HCT116 (cell line): ENCODE measurements around the gene AFTPH. TPM values are rescaled to one million over a fixed set of nuclear protein-coding genes. Genes with fewer than 3 reads are reported as not detected.

ENCODE experiments used
- ATAC-seq: fragments of 200-7000 bp; cut with Tn5 transposase; 2 replicates; pipeline ENCODE4 v1.9.1; 2020; ENCODE audit warnings: mild to moderate bottlenecking, moderate library complexity
- BruUV-seq: library from RNA; stranded (reverse); fragments of 400-500 nt; replicated peaks from 2 replicates; lab custom pipeline; 2021; lab: Mats Ljungman, UMichigan
- CTCF ChIA-PET: fragments of 300-600 bp; sonication (Branson Sonifier 250); formaldehyde crosslinking; loops from one replicate; lab custom pipeline; 2021; ENCODE audit warnings: antibody characterized with exemption; lab: Charles Lee
- POLR2A ChIA-PET: fragments of 300-600, 350-600 bp; sonication (Branson Sonifier 250); formaldehyde crosslinking; loops from one replicate; lab custom pipeline; 2021; ENCODE audit warnings: antibody characterized with exemption; lab: Charles Lee
- RAD21 ChIA-PET, 2 experiments: fragments of 300-600 bp; sonication (Branson Sonifier 250); formaldehyde crosslinking; loops; one replicate each; lab custom pipeline; 2023; ENCODE audit warnings: low total read pairs in 2 of 2; ENCODE audit not compliant: uncharacterized antibody in 2 of 2, unreplicated experiment in 2 of 2, low non-redundant PET in 1 of 2; lab: Charles Lee
- DNase-seq: peaks from one replicate; pipeline ENCODE4 v3.0.0-alpha.2; 2010; ENCODE audit warnings: low read depth, low spot score
- H2AFZ ChIP-seq: fragments of 200-600 bp; shearing (Covaris generic), sonication (generic); 2 replicates; pipeline ENCODE4 v1.6.1; 2017; ENCODE audit warnings: low read depth, mixed run types, mixed read lengths, antibody characterized with exemption, low read length; ENCODE audit not compliant: poor library complexity, severe bottlenecking
- H3K27ac ChIP-seq: 2 replicates; pipeline ENCODE4 v1.5.1; 2012; ENCODE audit warnings: low read depth, low read length
- H3K27me3 ChIP-seq: fragments of 200-600 bp; sonication (generic); 2 replicates; pipeline ENCODE4 v1.6.1; 2016; ENCODE audit warnings: mixed run types, low read length, mixed read lengths; ENCODE audit not compliant: insufficient read depth
- H3K36me3 ChIP-seq, 2 experiments: fragments of 200-500 bp in 1 of 2; fragments of 200-600 bp in 1 of 2; sonication (Bioruptor generic) in 1 of 2; sonication (generic) in 1 of 2; 2 replicates each; pipeline versions ENCODE4 v1.5.1 to v1.6.1; 2014 to 2016; ENCODE audit warnings: low read length in 2 of 2, inconsistent platforms in 1 of 2, mixed read lengths in 1 of 2, mixed run types in 1 of 2; ENCODE audit not compliant: insufficient read depth in 2 of 2, control insufficient read depth in 1 of 2
- H3K4me1 ChIP-seq, 2 experiments: fragments of 200-600 bp in 1 of 2; sonication (generic) in 1 of 2; 2 replicates each; pipeline versions ENCODE4 v1.5.1 to v1.6.1; 2012 to 2017; ENCODE audit warnings: low read length in 2 of 2, inconsistent platforms in 1 of 2, mild to moderate bottlenecking in 1 of 2, mixed read lengths in 1 of 2, mixed run types in 1 of 2, moderate library complexity in 1 of 2; ENCODE audit not compliant: insufficient read depth in 2 of 2, control insufficient read depth in 1 of 2
- H3K4me2 ChIP-seq: fragments of 200-600 bp; sonication (generic); 2 replicates; pipeline ENCODE4 v1.6.1; 2017; ENCODE audit warnings: mixed run types, low read length, mixed read lengths
- H3K4me3 ChIP-seq, 2 experiments: fragments of 200-600 bp in 1 of 2; sonication (generic) in 1 of 2; replicated peaks in 1 of 2; 2 replicates each; pipeline ENCODE4 v1.5.1; 2011 to 2016; ENCODE audit warnings: low read length in 2 of 2, control low read depth in 1 of 2, low read depth in 1 of 2, mild to moderate bottlenecking in 1 of 2, mixed read lengths in 1 of 2, mixed run types in 1 of 2
- H3K79me2 ChIP-seq: fragments of 200-600 bp; sonication (generic); 2 replicates; pipeline ENCODE4 v1.6.1; 2017; ENCODE audit warnings: mild to moderate bottlenecking, mixed run types, low read length, moderate library complexity, mixed read lengths; ENCODE audit not compliant: insufficient read depth
- H3K9ac ChIP-seq: fragments of 200-600 bp; sonication (generic); 2 replicates; pipeline ENCODE4 v1.6.1; 2016; ENCODE audit warnings: low read length, mixed read lengths
- H3K9me2 ChIP-seq: fragments of 200-600 bp; sonication (generic), shearing (Covaris generic); 2 replicates; pipeline ENCODE4 v1.6.1; 2017; ENCODE audit warnings: mixed run types, mild to moderate bottlenecking, moderate library complexity; ENCODE audit not compliant: insufficient read depth
- H3K9me3 ChIP-seq, 2 experiments: fragments of 200-500 bp in 1 of 2; fragments of 200-600 bp in 1 of 2; sonication (Bioruptor generic) in 1 of 2; sonication (generic) in 1 of 2; 2 replicates each; pipeline ENCODE4 v1.6.1; 2014 to 2017; ENCODE audit warnings: low read length in 2 of 2, mixed read lengths in 2 of 2, inconsistent platforms in 1 of 2, low read depth in 1 of 2, mild to moderate bottlenecking in 1 of 2, mixed run types in 1 of 2, moderate library complexity in 1 of 2; ENCODE audit not compliant: control insufficient read depth in 1 of 2, insufficient read depth in 1 of 2
- H4K20me1 ChIP-seq: fragments of 200-600 bp; sonication (generic), shearing (Covaris generic); 2 replicates; pipeline ENCODE4 v1.6.1; 2017; ENCODE audit warnings: mixed run types, mild to moderate bottlenecking, moderate library complexity; ENCODE audit not compliant: insufficient read depth
- ATF3 ChIP-seq: IDR thresholded peaks from 2 replicates; pipeline ENCODE4 v1.6.1; 2012
- CBX3 ChIP-seq: IDR thresholded peaks from 2 replicates; pipeline ENCODE4 v1.6.1; 2012; ENCODE audit warnings: low read depth
- EGR1 ChIP-seq: IDR thresholded peaks from 2 replicates; pipeline ENCODE4 v1.6.1; 2012; ENCODE audit warnings: low read depth
- ELF1 ChIP-seq: IDR thresholded peaks from 2 replicates; pipeline ENCODE4 v1.6.1; 2012; ENCODE audit warnings: low read depth, borderline replicate concordance
- EZH2phosphoT487 ChIP-seq: fragments of 200-600 bp; IDR thresholded peaks from 2 replicates; pipeline ENCODE4 v1.6.1; 2018; ENCODE audit warnings: antibody characterized with exemption, borderline replicate concordance
- FOSL1 ChIP-seq: IDR thresholded peaks from 2 replicates; pipeline ENCODE4 v1.6.1; 2012; ENCODE audit warnings: low read depth
- JUND ChIP-seq: IDR thresholded peaks from 2 replicates; pipeline ENCODE4 v1.6.1; 2012
- POLR2AphosphoS5 ChIP-seq: IDR thresholded peaks from 2 replicates; pipeline ENCODE4 v1.6.1; 2011; ENCODE audit warnings: mild to moderate bottlenecking, low read depth, low read length, moderate library complexity
- SIN3A ChIP-seq: IDR thresholded peaks from 2 replicates; pipeline ENCODE4 v1.6.1; 2012; ENCODE audit warnings: low read depth
- SP1 ChIP-seq: IDR thresholded peaks from 2 replicates; pipeline ENCODE4 v1.6.1; 2012; ENCODE audit warnings: low read depth
- SRF ChIP-seq: IDR thresholded peaks from 2 replicates; pipeline ENCODE4 v1.6.1; 2012; ENCODE audit warnings: low read depth
- TCF7L2 ChIP-seq: IDR thresholded peaks from 2 replicates; pipeline ENCODE4 v1.7.0; 2011; ENCODE audit warnings: borderline replicate concordance, inconsistent platforms; ENCODE audit not compliant: insufficient read depth, insufficient read length; ENCODE audit errors: extremely low read depth
- YY1 ChIP-seq: IDR thresholded peaks from 2 replicates; pipeline ENCODE4 v1.6.1; 2011; ENCODE audit warnings: low read length, low read depth, moderate library complexity, mild to moderate bottlenecking; ENCODE audit not compliant: insufficient replicate concordance; ENCODE audit errors: extremely low read depth
- ZBTB33 ChIP-seq: IDR thresholded peaks from 2 replicates; pipeline ENCODE4 v1.6.1; 2011; ENCODE audit warnings: mild to moderate bottlenecking, low read length, moderate library complexity; ENCODE audit not compliant: insufficient replicate concordance; ENCODE audit errors: extremely low read depth
- ZFX ChIP-seq: fragments of 450-650 bp; IDR thresholded peaks from 2 replicates; pipeline ENCODE4 v1.6.1; 2017
- intact Hi-C: fragments of 100-400 bp; cut with micrococcal nuclease; formaldehyde crosslinking; loops from 2 replicates; pipeline ENCODE4 v1.10.0; 2022
- total RNA-seq: library from RNA; stranded (reverse); gene quantifications from one replicate; pipeline ENCODE4 v1.2.1, GENCODE V29; 2021; ENCODE audit not compliant: unreplicated experiment
- TF ChIP-seq, protein P1 (sequence below): IDR thresholded peaks from 2 replicates; pipeline ENCODE4 v1.6.1; 2012

AFTPH gene
- total RNA-seq, 1 experiment from 2014 or later, result 23.6 TPM

GRCh38 chr2:64533882-64534281, 9.8 kb downstream of the AFTPH start:
- Histone ChIP-seq H3K36me3 (no peaks in the 10 kb centered on the region), H2AFZ (no peak overlapping the region), H3K4me3 (no peak overlapping the region), H3K79me2 (peaks cover 89% of the 10 kb centered on the region), H4K20me1 (0 out of 2 replicates have a peak, but pooled peaks cover 7% of the 10 kb centered on the region), H3K4me2 (no peak overlapping the region), H3K9ac (no peak overlapping the region), H3K27ac (no peak overlapping the region), H3K27me3 (no peaks in the 10 kb centered on the region), H3K9me2 (no peaks in the 10 kb centered on the region), H3K4me1 (no peaks in the 10 kb centered on the region), H3K9me3 (no peaks in the 10 kb centered on the region)
- TF ChIP-seq SIN3A (no peak), FOSL1 (no peak), POLR2AphosphoS5 (no peak), ZFX (no peak), SP1 (no peak), TCF7L2 (no peak), EZH2phosphoT487 (no peak), ATF3 (no peak), YY1 (no peak)
- TF ChIP-seq, protein P1, sequence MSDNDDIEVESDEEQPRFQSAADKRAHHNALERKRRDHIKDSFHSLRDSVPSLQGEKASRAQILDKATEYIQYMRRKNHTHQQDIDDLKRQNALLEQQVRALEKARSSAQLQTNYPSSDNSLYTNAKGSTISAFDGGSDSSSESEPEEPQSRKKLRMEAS, result no peak
- no TSS peak for BruUV-seq
- no peak for DNase-seq
- POLR2A ChIA-PET, result no interaction called here
- intact Hi-C loops, result no loop called here
- no peak for ATAC-seq
- CTCF ChIA-PET, result no interaction called here
- RAD21 ChIA-PET, result no interaction called here

DNA sequence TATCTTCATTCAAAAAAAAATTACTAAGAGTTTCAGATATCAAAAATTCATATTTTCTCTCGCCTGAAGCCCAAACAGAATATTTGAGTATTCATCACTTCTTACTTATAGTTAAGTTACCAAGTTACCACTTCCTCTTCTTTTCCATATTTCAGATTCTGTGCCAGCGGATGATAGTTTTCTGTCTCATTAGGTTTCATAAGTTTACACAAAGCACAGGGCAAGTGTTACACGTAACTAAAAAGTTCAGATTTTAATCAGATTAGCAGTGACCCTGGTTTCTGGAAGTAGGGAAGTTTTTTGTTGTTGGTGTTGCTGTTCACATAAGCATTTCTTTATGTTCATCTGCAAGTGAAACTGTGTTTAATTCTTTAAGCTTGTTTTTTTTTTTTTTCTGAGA, 10.2 kb downstream of the AFTPH start:
- ATAC-seq (no peak), DNase-seq (no peak)
- H3K36me3 ChIP-seq, result no peaks in the 10 kb centered on the region
- H3K9ac ChIP-seq, result no peak overlapping the region
- POLR2A ChIA-PET, result no interaction called here
- no peak overlapping the region for H2AFZ ChIP-seq
- no peaks in the 10 kb centered on the region for H3K9me3 ChIP-seq
- H3K79me2 ChIP-seq, result peaks cover 89% of the 10 kb centered on the region
- RAD21 ChIA-PET, result interaction anchor here in 1 of 2 experiments (0.6 kb wide), 1 partner anchor 195 kb away, joined by 3 read pairs; no protein-coding TSS in a partner anchor
- H3K4me2 ChIP-seq, result no peak overlapping the region
- H3K27ac ChIP-seq, result no peak overlapping the region
- CTCF ChIA-PET, result no interaction called here
- H4K20me1 ChIP-seq, result 0 out of 2 replicates have a peak, but pooled peaks cover 7% of the 10 kb centered on the region
- intact Hi-C loops, result no loop called here
- H3K4me3 ChIP-seq, result no peak overlapping the region
- no peaks in the 10 kb centered on the region for H3K4me1 ChIP-seq
- no peaks in the 10 kb centered on the region for H3K9me2 ChIP-seq
- no peaks in the 10 kb centered on the region for H3K27me3 ChIP-seq
- no TSS peak for BruUV-seq
- TF ChIP-seq EGR1 (no peak), ELF1 (no peak), JUND (no peak), ZBTB33 (no peak), ATF3 (no peak), SRF (no peak), YY1 (no peak), TCF7L2 (no peak), CBX3 (no peak)
